Common myeloid progenitor, CD34-positive (primary cell): ENCODE measurements around the gene CD38.
A peak's percentile ranks its signal among the peaks of the same experiment; 100 is the strongest.
"Not testable (repeated sequence)": the region's sequence is repeated elsewhere in the genome, so short reads cannot be mapped to it uniquely, and the experiment has no call there.

Experiments
- CTCF ChIA-PET: fragments of 350-600 bp; sonication (Branson Sonifier 250); formaldehyde crosslinking; loops from one replicate; lab custom pipeline; 2021; ENCODE audit warnings: antibody characterized with exemption; lab: Charles Lee
- POLR2A ChIA-PET: fragments of 350-600 bp; sonication (Branson Sonifier 250); formaldehyde crosslinking; loops from one replicate; lab custom pipeline; 2021; ENCODE audit warnings: antibody characterized with exemption; lab: Charles Lee
- DNase-seq, 3 donors: peaks; one replicate each; pipeline versions ENCODE4 v3.0.0 to v3.0.0-alpha.2; 2013
- H3K27ac ChIP-seq, 2 experiments: 1 replicate in 1 of 2; 2 replicates in 1 of 2; pipeline ENCODE4 v1.7.0; 2013; ENCODE audit warnings: inconsistent platforms in 2 of 2, low read length in 2 of 2, mild to moderate bottlenecking in 2 of 2, low read depth in 1 of 2, moderate library complexity in 1 of 2; ENCODE audit not compliant: severe bottlenecking in 2 of 2, insufficient read depth in 1 of 2, poor library complexity in 1 of 2
- H3K27me3 ChIP-seq, 5 experiments: replicated peaks in 2 of 5; 1 replicate in 3 of 5; 2 replicates in 2 of 5; pipeline versions ENCODE4 v1.6.1 to v1.7.0; 2013; ENCODE audit warnings: low read length in 4 of 5, mild to moderate bottlenecking in 2 of 5, moderate library complexity in 2 of 5, inconsistent platforms in 1 of 5; ENCODE audit not compliant: insufficient read depth in 5 of 5, control insufficient read depth in 4 of 5
- H3K36me3 ChIP-seq, 4 experiments: 1 replicate in 2 of 4; 2 replicates in 2 of 4; pipeline versions ENCODE4 v1.6.1 to v1.7.0; 2013; ENCODE audit warnings: low read length in 3 of 4, control low read depth in 1 of 4, mild to moderate bottlenecking in 1 of 4; ENCODE audit not compliant: control insufficient read depth in 4 of 4, insufficient read depth in 4 of 4
- H3K4me1 ChIP-seq, 4 experiments: 1 replicate in 3 of 4; 2 replicates in 1 of 4; pipeline versions ENCODE4 v1.6.1 to v1.7.1; 2013; ENCODE audit warnings: low read length in 3 of 4, mild to moderate bottlenecking in 3 of 4, control low read depth in 1 of 4, inconsistent platforms in 1 of 4, moderate library complexity in 1 of 4; ENCODE audit not compliant: control insufficient read depth in 4 of 4, insufficient read depth in 4 of 4; ENCODE audit errors: control extremely low read depth in 1 of 4
- H3K4me3 ChIP-seq, 7 experiments: 1 replicate in 4 of 7; 2 replicates in 3 of 7; pipeline versions ENCODE4 v1.5.1 to v1.7.0; 2013; ENCODE audit warnings: mild to moderate bottlenecking in 7 of 7, low read length in 6 of 7, moderate library complexity in 6 of 7, inconsistent platforms in 2 of 7, low read depth in 2 of 7, control low read depth in 1 of 7; ENCODE audit not compliant: insufficient read depth in 4 of 7, control insufficient read depth in 1 of 7; ENCODE audit errors: extremely low read depth in 1 of 7
- H3K9me3 ChIP-seq, 5 experiments: 1 replicate in 4 of 5; 2 replicates in 1 of 5; pipeline versions ENCODE4 v1.6.1 to v1.7.1; 2013; ENCODE audit warnings: low read length in 4 of 5, mild to moderate bottlenecking in 2 of 5, inconsistent platforms in 1 of 5, low read depth in 1 of 5, moderate library complexity in 1 of 5; ENCODE audit not compliant: control insufficient read depth in 4 of 5, insufficient read depth in 2 of 5; ENCODE audit errors: control extremely low read depth in 1 of 5
- WGBS: methylation state at CpG from one replicate; pipeline ENCODE4 v1.1.5; 2013; ENCODE audit not compliant: insufficient coverage; 5-methylcytosine and 5-hydroxymethylcytosine counted together

The CD38 gene

GRCh38 chr4:15848191-15848842 lies 70.2 kb downstream of the CD38 start:
- Histone ChIP-seq H3K27ac (no peak overlapping the region), H3K4me3 (no peak overlapping the region), H3K36me3 (peaks cover 0 to 20% (median 7%) of the 10 kb centered on the region in 4 experiments), H3K9me3 (no peaks in the 10 kb centered on the region), H3K27me3 (no peaks in the 10 kb centered on the region), H3K4me1 (peaks cover 0 to 7% (median 0%) of the 10 kb centered on the region in 4 experiments)
- DNase-seq, result peak in 2 of 3 donors; percentile 31 to 46
- 91% methylated on average over 7 of the region's 10 CpGs for WGBS
- POLR2A ChIA-PET, result interaction anchor here (0.6 to 0.7 kb wide), 2 partner anchors 21 to 28 kb away, joined by 3 read pairs; no protein-coding TSS in a partner anchor
- CTCF ChIA-PET, result interaction anchor here (1.2 to 2.5 kb wide), 4 partner anchors 11 to 40 kb away, joined by 3 to 8 read pairs (median 4); no protein-coding TSS in a partner anchor

GRCh38 chr4:15851969-15852368 lies 73.8 kb downstream of the CD38 start:
- ChIA-PET CTCF (no interaction called here), POLR2A (no interaction called here)
- no peak overlapping the region for H3K4me3 ChIP-seq
- H3K9me3 ChIP-seq, result no peaks in the 10 kb centered on the region
- no peak overlapping the region for H3K27ac ChIP-seq
- peaks cover 0 to 20% (median 7%) of the 10 kb centered on the region in 4 experiments for H3K36me3 ChIP-seq
- H3K4me1 ChIP-seq, result peaks cover 0 to 7% (median 0%) of the 10 kb centered on the region in 4 experiments
- no peaks in the 10 kb centered on the region for H3K27me3 ChIP-seq
- 100% methylated on average over 3 of the region's 6 CpGs for WGBS
- DNase-seq, result no peak

DNA sequence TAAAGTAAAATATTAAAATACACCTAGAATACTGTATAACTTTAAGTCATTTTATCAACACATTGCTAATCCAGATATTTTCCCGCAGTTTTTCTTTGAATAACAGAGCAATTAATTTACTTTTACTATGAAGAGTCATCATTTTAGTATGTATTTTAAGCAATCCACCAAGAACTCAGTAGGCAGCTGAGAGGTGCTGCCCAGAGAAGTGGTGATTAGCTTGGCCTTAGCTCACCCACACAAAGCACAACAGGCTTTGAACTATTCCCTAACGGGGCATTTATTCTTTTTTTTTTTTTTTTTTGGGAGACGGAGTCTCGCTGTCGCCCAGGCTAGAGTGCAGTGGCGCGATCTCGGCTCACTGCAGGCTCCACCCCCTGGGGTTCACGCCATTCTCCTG lies 74.4 kb downstream of the CD38 start:
- Histone ChIP-seq H3K36me3 (peaks cover 0 to 20% (median 7%) of the 10 kb centered on the region in 4 experiments), H3K9me3 (no peaks in the 10 kb centered on the region), H3K4me1 (peaks cover 0 to 7% (median 0%) of the 10 kb centered on the region in 4 experiments), H3K27me3 (no peaks in the 10 kb centered on the region), H3K4me3 (no peak overlapping the region), H3K27ac (no peak overlapping the region)
- no CpG with 5 or more reads among the region's 9 CpGs for WGBS
- ChIA-PET POLR2A (no interaction called here), CTCF (no interaction called here)
- no peak for DNase-seq

DNA sequence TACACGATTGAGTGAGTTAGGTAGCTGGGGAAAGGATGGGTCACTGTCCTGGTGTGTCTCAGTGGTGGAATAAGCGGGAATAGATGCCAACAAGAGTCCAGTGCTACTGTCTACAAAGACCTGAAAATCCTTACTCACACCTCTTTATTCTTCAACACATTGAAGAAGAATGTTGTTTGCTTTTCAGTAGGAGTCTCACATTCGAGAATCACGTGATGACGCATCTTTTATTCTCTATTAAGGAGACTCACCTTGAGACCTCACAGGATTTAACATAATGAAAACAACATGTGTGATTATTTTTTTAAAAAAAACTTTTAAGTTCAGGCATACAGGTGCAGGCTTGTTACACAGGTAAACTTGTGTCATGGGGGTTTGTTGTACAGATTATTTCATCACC lies 75.2 kb downstream of the CD38 start:
- CTCF ChIA-PET, result no interaction called here
- H3K9me3 ChIP-seq, result no peaks in the 10 kb centered on the region
- POLR2A ChIA-PET, result no interaction called here
- peaks cover 0 to 2% (median 0%) of the 10 kb centered on the region in 4 experiments for H3K4me1 ChIP-seq
- no peak for DNase-seq
- H3K4me3 ChIP-seq, result no peak overlapping the region
- no peak overlapping the region for H3K27ac ChIP-seq
- WGBS, result no CpG with 5 or more reads among the region's 5 CpGs
- H3K36me3 ChIP-seq, result peaks cover 0 to 14% (median 7%) of the 10 kb centered on the region in 4 experiments
- no peaks in the 10 kb centered on the region for H3K27me3 ChIP-seq

- 79% methylated on average over 6 of the region's 7 CpGs for WGBS
- Histone ChIP-seq H3K27me3 (no peaks in the 10 kb centered on the region), H3K36me3 (peaks cover 0 to 7% (median 1%) of the 10 kb centered on the region in 4 experiments), H3K27ac (no peak overlapping the region), H3K4me3 (no peak overlapping the region), H3K9me3 (no peaks in the 10 kb centered on the region), H3K4me1 (no peaks in the 10 kb centered on the region)
- no peak for DNase-seq
- POLR2A ChIA-PET, result no interaction called here
- CTCF ChIA-PET, result interaction anchor here (0.7 to 1.1 kb wide), 4 partner anchors 11 to 100 kb away, joined by 3 read pairs; no protein-coding TSS in a partner anchor
Observed at GRCh38 chr4:15855804-15856475, 77.8 kb downstream of the CD38 start.

GRCh38 chr4:15861198-15861597 lies 83.1 kb downstream of the CD38 start:
- not testable (repeated sequence) for H3K27me3 ChIP-seq, H3K36me3 ChIP-seq, H3K4me3 ChIP-seq, H3K9me3 ChIP-seq, H3K27ac ChIP-seq, H3K4me1 ChIP-seq
- POLR2A ChIA-PET, result interaction anchor here (1.2 kb wide), 1 partner anchor 61 kb away, joined by 3 read pairs; no protein-coding TSS in a partner anchor
- peak; percentile 57 to 93 (median 91) for DNase-seq
- WGBS, result 0% methylated on average over 2 of the region's 4 CpGs
- CTCF ChIA-PET, result interaction anchor here (0.8 to 0.9 kb wide), 3 partner anchors 18 to 95 kb away, joined by 3 to 4 read pairs (median 3); no protein-coding TSS in a partner anchor
